ENCODE results near the gene RNASEH2B. TPM values are rescaled to one million over a fixed set of nuclear protein-coding genes. Genes with fewer than 3 reads are reported as not detected.

RNASEH2B gene
- total RNA-seq, 1 donor from 2014 or later: 46.5 TPM

DNA sequence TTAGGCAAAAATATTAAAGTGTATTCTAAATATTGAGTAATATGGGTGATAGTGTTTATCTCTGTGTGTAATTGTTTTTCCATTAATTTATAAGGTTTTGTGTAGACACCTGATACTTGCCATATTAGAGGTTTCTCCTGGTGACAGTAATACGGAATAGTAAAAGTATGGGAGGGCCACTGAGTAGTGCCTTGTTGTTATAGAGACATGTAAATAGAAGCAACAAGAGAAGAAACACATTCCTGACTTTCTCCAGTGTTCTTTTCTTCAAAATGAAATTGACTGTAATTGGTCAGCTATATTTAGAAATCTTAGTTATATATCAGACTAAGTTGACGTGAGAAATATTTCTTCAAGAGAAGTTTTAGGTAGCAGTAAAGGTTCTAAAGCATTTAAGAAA lies 18.5 kb downstream of the RNASEH2B start:
- no peak overlapping the region for H3K27ac ChIP-seq
- TF ChIP-seq, protein P1, sequence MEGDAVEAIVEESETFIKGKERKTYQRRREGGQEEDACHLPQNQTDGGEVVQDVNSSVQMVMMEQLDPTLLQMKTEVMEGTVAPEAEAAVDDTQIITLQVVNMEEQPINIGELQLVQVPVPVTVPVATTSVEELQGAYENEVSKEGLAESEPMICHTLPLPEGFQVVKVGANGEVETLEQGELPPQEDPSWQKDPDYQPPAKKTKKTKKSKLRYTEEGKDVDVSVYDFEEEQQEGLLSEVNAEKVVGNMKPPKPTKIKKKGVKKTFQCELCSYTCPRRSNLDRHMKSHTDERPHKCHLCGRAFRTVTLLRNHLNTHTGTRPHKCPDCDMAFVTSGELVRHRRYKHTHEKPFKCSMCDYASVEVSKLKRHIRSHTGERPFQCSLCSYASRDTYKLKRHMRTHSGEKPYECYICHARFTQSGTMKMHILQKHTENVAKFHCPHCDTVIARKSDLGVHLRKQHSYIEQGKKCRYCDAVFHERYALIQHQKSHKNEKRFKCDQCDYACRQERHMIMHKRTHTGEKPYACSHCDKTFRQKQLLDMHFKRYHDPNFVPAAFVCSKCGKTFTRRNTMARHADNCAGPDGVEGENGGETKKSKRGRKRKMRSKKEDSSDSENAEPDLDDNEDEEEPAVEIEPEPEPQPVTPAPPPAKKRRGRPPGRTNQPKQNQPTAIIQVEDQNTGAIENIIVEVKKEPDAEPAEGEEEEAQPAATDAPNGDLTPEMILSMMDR (IDR thresholded peaks at IDR 0.05): no peak
- no peaks in the 10 kb centered on the region for H3K27me3 ChIP-seq
- peak; percentile 44 for ATAC-seq
- no peak for DNase-seq
- intact Hi-C loops (cut with DNase I): no loop called here
- H3K36me3 ChIP-seq: peaks cover 15% of the 10 kb centered on the region
- H3K4me3 ChIP-seq: no peak overlapping the region
- H3K4me1 ChIP-seq: peaks cover 4% of the 10 kb centered on the region
- peaks cover 16% of the 10 kb centered on the region for H3K9me3 ChIP-seq

DNA sequence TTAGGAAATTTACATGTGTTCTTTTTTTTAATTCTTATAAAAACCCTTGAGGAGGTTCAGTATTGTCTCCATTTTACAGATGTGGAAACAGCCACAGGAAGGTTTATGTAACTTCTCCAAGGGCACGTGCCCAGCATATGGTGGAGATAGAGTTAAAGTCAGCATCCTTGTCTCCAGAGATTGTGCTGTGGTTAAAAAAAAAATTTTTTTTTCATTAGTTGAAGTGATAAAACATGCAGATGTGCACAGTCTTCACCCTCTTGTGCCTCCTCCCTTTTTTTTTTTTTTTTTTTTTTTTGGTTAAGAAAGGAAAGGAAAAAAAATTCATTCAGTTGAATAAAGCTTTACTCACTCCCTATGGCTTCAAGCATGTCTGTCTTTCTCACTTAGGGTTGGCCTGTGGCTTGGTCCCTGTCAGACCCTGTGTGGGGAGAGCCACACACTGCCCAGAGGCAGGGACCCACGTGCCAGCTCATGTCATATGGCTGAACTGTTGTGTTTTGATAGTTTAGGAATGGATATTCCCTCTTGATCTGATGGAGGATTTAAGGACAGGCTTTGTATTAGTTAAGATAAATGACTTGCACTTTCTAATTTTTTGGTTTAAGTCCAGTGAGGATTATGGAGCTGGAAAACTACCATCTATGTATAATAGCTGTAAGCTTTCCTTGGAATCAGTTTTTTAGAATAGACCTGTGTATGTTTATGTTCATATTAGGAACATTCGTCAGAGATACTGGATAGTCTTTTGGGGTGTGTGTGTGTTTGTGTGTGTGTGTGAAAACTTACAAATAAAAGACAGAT lies 19.3 kb downstream of the RNASEH2B start:
- Histone ChIP-seq H3K4me1 (peaks cover 4% of the 10 kb centered on the region), H3K27me3 (no peaks in the 10 kb centered on the region), H3K27ac (no peak overlapping the region), H3K9me3 (peaks cover 10% of the 10 kb centered on the region), H3K36me3 (peaks cover 18% of the 10 kb centered on the region), H3K4me3 (no peak overlapping the region)
- intact Hi-C loops (cut with DNase I): no loop called here
- ATAC-seq (no peak), DNase-seq (no peak)
- TF ChIP-seq, protein P1 (IDR thresholded peaks at IDR 0.05): no peak

DNA sequence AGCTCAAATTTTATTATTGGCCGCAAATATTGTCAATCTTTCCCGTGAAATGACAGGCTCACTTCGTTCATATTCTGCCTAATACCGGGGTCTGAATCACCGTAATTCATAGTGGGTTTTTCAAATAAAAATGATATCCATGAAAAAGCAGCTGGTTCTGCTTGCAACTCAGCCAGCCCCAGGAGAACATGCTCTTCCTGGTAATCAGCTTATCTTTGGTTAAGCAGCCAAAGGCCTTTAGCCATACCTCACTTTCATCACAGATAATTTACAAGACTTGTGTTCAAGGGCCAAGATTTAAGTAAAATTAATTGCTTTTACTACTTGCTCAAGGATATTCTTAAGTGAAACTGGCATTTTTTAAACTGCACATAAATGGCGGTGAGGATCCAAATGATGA lies 22.5 kb downstream of the RNASEH2B start:
- intact Hi-C loops (cut with DNase I): no loop called here
- no peak overlapping the region for H3K27ac ChIP-seq
- peaks cover 4% of the 10 kb centered on the region for H3K4me1 ChIP-seq
- H3K9me3 ChIP-seq: no peaks in the 10 kb centered on the region
- no peaks in the 10 kb centered on the region for H3K27me3 ChIP-seq
- no peak overlapping the region for H3K4me3 ChIP-seq
- H3K36me3 ChIP-seq: peaks cover 33% of the 10 kb centered on the region
- DNase-seq (no peak), ATAC-seq (no peak)
- TF ChIP-seq, protein P1 (IDR thresholded peaks at IDR 0.05): no peak

DNA sequence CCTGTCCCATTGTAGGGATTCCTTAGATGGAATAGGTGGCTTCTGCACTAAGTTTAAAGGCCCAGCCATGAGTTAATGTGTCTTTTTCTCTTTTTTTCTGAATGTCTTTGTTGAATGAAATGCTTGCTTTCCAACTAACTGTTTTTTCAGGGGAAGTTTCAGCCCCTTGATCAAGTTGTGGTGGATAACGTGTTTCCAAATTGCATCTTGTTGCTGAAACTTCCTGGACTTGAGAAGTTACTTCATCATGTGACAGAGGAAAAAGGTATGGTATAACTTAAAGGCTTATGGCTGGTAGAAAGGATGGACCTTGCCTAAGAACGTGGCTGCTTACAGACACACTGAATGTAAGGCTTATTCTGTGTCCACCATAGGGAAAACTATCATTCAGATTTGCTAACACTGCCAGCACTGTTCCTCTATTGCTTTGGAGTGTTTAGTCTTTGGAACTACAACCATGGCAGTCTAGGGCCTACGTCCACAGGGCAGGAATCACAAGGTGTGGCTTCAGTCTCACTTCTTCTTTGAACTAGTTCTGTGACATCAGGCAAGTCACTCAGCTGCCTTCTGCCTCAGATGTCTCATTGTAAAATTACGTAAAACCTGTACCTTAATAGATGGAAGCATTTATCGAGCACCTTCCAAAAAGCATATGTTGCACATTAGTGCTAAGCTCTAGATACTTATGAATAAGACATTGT lies 25.3 kb downstream of the RNASEH2B start:
- Histone ChIP-seq H3K27ac (no peak overlapping the region), H3K9me3 (no peaks in the 10 kb centered on the region), H3K36me3 (peaks cover 46% of the 10 kb centered on the region), H3K27me3 (no peaks in the 10 kb centered on the region), H3K4me1 (no peaks in the 10 kb centered on the region), H3K4me3 (no peak overlapping the region)
- TF ChIP-seq, protein P1 (IDR thresholded peaks at IDR 0.05): no peak
- intact Hi-C loops (cut with DNase I): no loop called here
- ATAC-seq: peak; percentile 15
- no peak for DNase-seq

DNA sequence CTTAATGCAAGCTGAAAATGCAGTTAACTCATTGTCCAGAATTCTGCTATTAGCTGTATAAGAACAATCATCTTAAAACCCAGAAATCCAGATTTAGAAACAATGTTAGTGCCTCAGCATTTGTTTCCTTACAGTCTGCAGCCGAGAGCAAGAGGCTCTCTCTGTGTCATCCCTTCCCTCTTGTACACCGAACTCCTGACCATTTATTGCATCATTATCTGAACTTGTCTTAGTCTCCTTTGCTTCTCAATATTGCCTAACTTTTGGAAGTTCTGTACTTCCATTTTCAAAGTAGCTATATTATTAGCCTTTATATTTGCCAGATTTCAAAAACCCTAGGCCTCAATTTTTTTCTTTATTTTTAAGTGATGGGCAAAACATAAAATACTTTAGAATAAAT lies 27.1 kb downstream of the RNASEH2B start:
- Histone ChIP-seq H3K27me3 (no peaks in the 10 kb centered on the region), H3K9me3 (no peaks in the 10 kb centered on the region), H3K4me1 (no peaks in the 10 kb centered on the region), H3K4me3 (no peak overlapping the region), H3K36me3 (peaks cover 44% of the 10 kb centered on the region), H3K27ac (no peak overlapping the region)
- TF ChIP-seq, protein P1 (IDR thresholded peaks at IDR 0.05): no peak
- intact Hi-C loops (cut with DNase I): no loop called here
- DNase-seq (no peak), ATAC-seq (peak; percentile 83)

Data from upper lobe of right lung (tissue), 1 donor.